K562 (cell line): ENCODE data around the gene SYMPK. TPM values are rescaled to one million over a fixed set of nuclear protein-coding genes. Genes with fewer than 3 reads are reported as not detected.

ENCODE experiments used
- CHD1 ChIP-seq: fragments of 200-600 bp; sonication (generic); IDR thresholded peaks from one replicate; pipeline ENCODE4 v1.6.1; 2012; ENCODE audit warnings: mild to moderate bottlenecking, moderate library complexity, low read length, inconsistent platforms
- CHD2 ChIP-seq: IDR thresholded peaks from 2 replicates; pipeline ENCODE4 v1.6.1; 2011; ENCODE audit warnings: low read depth, low read length
- CREBBP ChIP-seq: IDR thresholded peaks from one replicate; pipeline ENCODE4 v1.6.1; 2012; ENCODE audit warnings: low read depth, mild to moderate bottlenecking, control low read depth, inconsistent platforms, low read length
- CREM ChIP-seq: IDR thresholded peaks from 2 replicates; pipeline ENCODE4 v1.6.1; 2014; ENCODE audit warnings: antibody characterized with exemption, low read depth
- FOXK1 ChIP-seq: sonication (generic); formaldehyde crosslinking; IDR thresholded peaks from 2 replicates; pipeline ENCODE4 v1.8.0; 2022; ENCODE audit warnings: missing genetic modification reagents, mild to moderate bottlenecking, borderline replicate concordance
- GATAD2B ChIP-seq: fragments of 450-650 bp; IDR thresholded peaks from 2 replicates; pipeline ENCODE4 v1.6.1; 2017; ENCODE audit warnings: mild to moderate bottlenecking, borderline replicate concordance
- GMEB1 ChIP-seq: fragments of 250-450 bp; sonication (Bioruptor Pico); IDR thresholded peaks from 2 replicates; pipeline ENCODE4 v1.4.0; 2020; ENCODE audit warnings: mild to moderate bottlenecking
- HMGXB4 ChIP-seq: sonication (generic); formaldehyde crosslinking; IDR thresholded peaks from 2 replicates; pipeline ENCODE4 v1.8.1; 2023; ENCODE audit warnings: mild to moderate bottlenecking, missing genetic modification reagents
- HNRNPH1 ChIP-seq: fragments of 200-400 bp; formaldehyde crosslinking; optimal IDR thresholded peaks from 2 replicates; pipeline ENCODE3; 2017; ENCODE audit warnings: low read depth, mild to moderate bottlenecking, low read length, moderate library complexity
- MCM5 ChIP-seq: fragments of 450-650 bp; IDR thresholded peaks from 2 replicates; pipeline ENCODE4 v1.6.1; 2016; ENCODE audit warnings: low read depth
- MXI1 ChIP-seq: IDR thresholded peaks from 2 replicates; pipeline ENCODE4 v1.6.1; 2011; ENCODE audit warnings: low read depth, mild to moderate bottlenecking, improper control_type of control experiment, low read length
- NONO ChIP-seq, 2 experiments: fragments of 200-400 bp in 1 of 2; fragments of 450-650 bp in 1 of 2; formaldehyde crosslinking in 1 of 2; IDR thresholded peaks; 2 replicates each; pipeline ENCODE4 v1.6.1; 2017; ENCODE audit warnings: low read depth in 2 of 2, mild to moderate bottlenecking in 2 of 2, moderate library complexity in 2 of 2, low read length in 1 of 2
- RBM25 ChIP-seq: fragments of 200-400 bp; formaldehyde crosslinking; IDR thresholded peaks from 2 replicates; pipeline ENCODE4 v1.6.1; 2018; ENCODE audit warnings: low read length, low read depth, moderate library complexity; ENCODE audit not compliant: severe bottlenecking
- SOX6 ChIP-seq: fragments of 450-650 bp; IDR thresholded peaks from 2 replicates; pipeline ENCODE4 v1.6.1; 2014; ENCODE audit warnings: mild to moderate bottlenecking
- SP1 ChIP-seq: sonication (generic); formaldehyde crosslinking; IDR thresholded peaks from 2 replicates; pipeline ENCODE4 v1.8.1; 2022; ENCODE audit warnings: mild to moderate bottlenecking, missing genetic modification reagents
- TFAM ChIP-seq: fragments of 250-450 bp; sonication (Bioruptor Pico); conservative IDR thresholded peaks from 2 replicates; pipeline ENCODE4 v1.5.0; 2021; ENCODE audit warnings: mild to moderate bottlenecking, moderate library complexity
- ZBTB11 ChIP-seq, 3 experiments: fragments of 200-800 bp in 1 of 3; fragments of 250-450 bp in 1 of 3; fragments of 450-650 bp in 1 of 3; sonication (Bioruptor Pico) in 1 of 3; sonication (Bioruptor generic) in 1 of 3; formaldehyde crosslinking in 1 of 3; IDR thresholded peaks; 2 replicates each; pipeline versions ENCODE4 v1.6.1 to v1.8.0; 2016 to 2022; ENCODE audit warnings: mild to moderate bottlenecking in 2 of 3, missing genetic modification characterization in 2 of 3, missing compliant biosample characterization in 1 of 3, moderate library complexity in 1 of 3
- ZNF586 ChIP-seq: fragments of 450-650 bp; formaldehyde crosslinking; conservative IDR thresholded peaks from 2 replicates; pipeline ENCODE4 v1.4.0; 2020; ENCODE audit warnings: mild to moderate bottlenecking, moderate library complexity
- ZNF778 ChIP-seq: fragments of 450-650 bp; formaldehyde crosslinking; IDR thresholded peaks from 2 replicates; pipeline ENCODE4 v1.4.0; 2020; ENCODE audit warnings: mild to moderate bottlenecking, moderate library complexity
- polyA plus RNA-seq, 8 experiments: library from polyadenylated mRNA; depleted of rRNA in 4 of 8; stranded (reverse) in 5 of 8; unstranded in 3 of 8; fragments of >200 nt; fragmentation: Nextera tagmentation in 2 of 8; fragmentation: Illumina TruSeq in 1 of 8; extraction: Ambion mirVana in 2 of 8; extraction: Trizol in 1 of 8; gene quantifications; 2 replicates each; pipeline versions ENCODE4 v1.2.1 to v1.2.3, GENCODE V29; 2011 to 2014; ENCODE audit warnings: inconsistent platforms in 1 of 8, missing spikeins in 1 of 8
- total RNA-seq, 7 experiments: library from RNA; depleted of rRNA in 6 of 7; stranded (reverse); fragments of >200 nt in 6 of 7; fragmentation: Illumina TruSeq in 2 of 7; extraction: Trizol in 2 of 7; gene quantifications; 2 replicates each; pipeline versions ENCODE4 v1.2.1 to v1.2.3, GENCODE V29; 2011 to 2021; ENCODE audit warnings: low replicate concordance in 1 of 7

The SYMPK gene
- total and polyA plus RNA-seq, 9 of the 15 experiments (the other 6 are each of a cell fraction or from before 2014, with no cell fraction given) = 0.73 to 95.5 (median 58.4) TPM

GRCh38 chr19:45889210-45889885 lies 26.4 kb upstream of the SYMPK start (continued):
- TF ChIP-seq HMGXB4 (CRISPR knock-in tag) (no peak), MCM5 (no peak), ZNF778 (CRISPR knock-in tag) (no peak), CHD1 (no peak), ZBTB11 (CRISPR knock-in tag; IDR thresholded peaks at IDR 0.05) (no peak), GMEB1 (CRISPR knock-in tag) (no peak), TFAM (CRISPR knock-in tag) (no peak), NONO (IDR thresholded peaks at IDR 0.05; ENCODE audit: low read depth in 2 of 2, low read length in 1 of 2) (no peak), HNRNPH1 (no peak), CHD2 (no peak), SOX6 (0 out of 2 replicates have a peak, but pooled peaks have one; percentile 14), CREM (no peak), SP1 (CRISPR knock-in tag) (no peak), GATAD2B (no peak), MXI1 (no peak), RBM25 (peak; percentile 47), FOXK1 (no peak), CREBBP (no peak), ZNF586 (no peak)
